HepG2 (cell line): ENCODE data around the gene SVOP. TPM values are rescaled to one million over a fixed set of nuclear protein-coding genes. Genes with fewer than 3 reads are reported as not detected.

ENCODE experiments used
- ATAC-seq: fragments of 200-7000 bp; cut with Tn5 transposase; 3 replicates; pipeline ENCODE4 v1.9.1; 2020; ENCODE audit warnings: mild to moderate bottlenecking, moderate library complexity
- BruUV-seq: library from RNA; stranded (reverse); fragments of 400-500 nt; replicated peaks from 2 replicates; lab custom pipeline; 2021; lab: Mats Ljungman, UMichigan
- CTCF ChIA-PET: fragments of 300-600 bp; formaldehyde crosslinking; extraction: SDS; loops from one replicate; lab custom pipeline; 2021; ENCODE audit warnings: low total read pairs, inconsistent platforms, low intra/inter-chr PET ratio; lab: Yijun Ruan, JAX
- POLR2A ChIA-PET: fragments of 350-600 bp; sonication (Branson Sonifier 250); formaldehyde crosslinking; loops from one replicate; lab custom pipeline; 2020; ENCODE audit warnings: antibody characterized with exemption, inconsistent platforms; lab: Yijun Ruan, JAX
- DNase-seq: peaks from one replicate; pipeline ENCODE4 v3.0.0-alpha.2; 2015; ENCODE audit warnings: low spot score
- FAIRE-seq: peaks from 3 replicates; lab custom pipeline; 2011; peaks lifted over from hg19 to GRCh38; lab: Jason Lieb, UNC
- H2AFZ ChIP-seq: one replicate; pipeline ENCODE4 v1.6.1; 2011; ENCODE audit warnings: low read length, inconsistent platforms
- H3K27ac ChIP-seq: fragments of 300-600 bp; 3 replicates; pipeline ENCODE4 v1.8.0; 2011; ENCODE audit warnings: mixed run types, mild to moderate bottlenecking, mixed read lengths, low read length, inconsistent platforms; ENCODE audit not compliant: insufficient read depth; ENCODE audit errors: extremely low read length
- H3K27me3 ChIP-seq, 2 experiments: fragments of 200-600 bp in 1 of 2; 2 replicates in 1 of 2; 3 replicates in 1 of 2; pipeline versions ENCODE4 v1.6.0 to v1.8.0; 2011; ENCODE audit warnings: low read length in 2 of 2, mild to moderate bottlenecking in 2 of 2, moderate library complexity in 2 of 2, inconsistent platforms in 1 of 2; ENCODE audit not compliant: insufficient read depth in 2 of 2, control insufficient read depth in 1 of 2
- H3K36me3 ChIP-seq, 2 experiments: fragments of 200-600 bp in 1 of 2; replicated peaks in 1 of 2; 2 replicates in 1 of 2; 3 replicates in 1 of 2; pipeline versions ENCODE4 v1.5.1 to v1.8.0; 2011; ENCODE audit warnings: low read length in 2 of 2, inconsistent platforms in 1 of 2; ENCODE audit not compliant: insufficient read depth in 2 of 2, control insufficient read depth in 1 of 2
- H3K4me1 ChIP-seq: 2 replicates; pipeline ENCODE4 v1.5.1; 2012; ENCODE audit warnings: low read length, inconsistent platforms; ENCODE audit not compliant: insufficient read depth
- H3K4me2 ChIP-seq: 2 replicates; pipeline ENCODE4 v1.6.0; 2011; ENCODE audit warnings: low read depth, low read length, inconsistent platforms
- H3K4me3 ChIP-seq, 3 experiments: fragments of 200-600 bp in 1 of 3; sonication (generic), shearing (Covaris generic) in 1 of 3; replicated peaks in 1 of 3; 2 replicates each; pipeline ENCODE4 v1.5.1; 2011 to 2016; ENCODE audit warnings: low read length in 3 of 3, inconsistent platforms in 2 of 3, low read depth in 2 of 3, mild to moderate bottlenecking in 2 of 3, control low read depth in 1 of 3, mixed read lengths in 1 of 3; ENCODE audit not compliant: insufficient read depth in 1 of 3
- H3K79me2 ChIP-seq: one replicate; pipeline ENCODE4 v1.6.1; 2011; ENCODE audit warnings: low read length, inconsistent platforms; ENCODE audit not compliant: insufficient read depth
- H3K9ac ChIP-seq: 2 replicates; pipeline ENCODE4 v1.6.0; 2011; ENCODE audit warnings: mild to moderate bottlenecking, low read depth, low read length, inconsistent platforms; ENCODE audit not compliant: insufficient read depth
- H3K9me3 ChIP-seq: 2 replicates; pipeline ENCODE4 v1.5.1; 2012; ENCODE audit warnings: mild to moderate bottlenecking, low read length
- H4K20me1 ChIP-seq: 2 replicates; pipeline ENCODE4 v1.6.0; 2011; ENCODE audit warnings: inconsistent platforms, mild to moderate bottlenecking, low read length, moderate library complexity; ENCODE audit not compliant: insufficient read depth
- CBX5 ChIP-seq: sonication (generic); formaldehyde crosslinking; IDR thresholded peaks from 2 replicates; pipeline ENCODE4 v1.4.0; 2020; ENCODE audit warnings: missing genetic modification reagents, borderline replicate concordance
- DMAP1 ChIP-seq: IDR thresholded peaks from 2 replicates; pipeline ENCODE4 v1.6.1; 2016
- GZF1 ChIP-seq: sonication (generic); formaldehyde crosslinking; IDR thresholded peaks from 2 replicates; pipeline ENCODE4 v1.5.1; 2020; ENCODE audit warnings: mild to moderate bottlenecking, missing genetic modification reagents
- RCOR2 ChIP-seq: IDR thresholded peaks from 2 replicates; pipeline ENCODE4 v1.6.1; 2016; ENCODE audit warnings: missing biosample characterization, missing genetic modification reagents
- RNF2 ChIP-seq: fragments of 450-650 bp; conservative IDR thresholded peaks from 2 replicates; pipeline ENCODE4 v1.6.1; 2016; ENCODE audit warnings: low read depth
- SOX6 ChIP-seq, 2 experiments: fragments of 450-650 bp in 1 of 2; sonication (generic) in 1 of 2; formaldehyde crosslinking in 1 of 2; IDR thresholded peaks; 2 replicates each; pipeline versions ENCODE4 v1.4.0 to v1.6.1; 2017 to 2020; ENCODE audit warnings: antibody characterized with exemption in 1 of 2, mild to moderate bottlenecking in 1 of 2, missing genetic modification reagents in 1 of 2
- ZBTB1 ChIP-seq: sonication (generic); formaldehyde crosslinking; IDR thresholded peaks from 2 replicates; pipeline ENCODE4 v1.4.0; 2020; ENCODE audit warnings: missing genetic modification reagents, borderline replicate concordance
- ZNF382 ChIP-seq: sonication (generic); formaldehyde crosslinking; IDR thresholded peaks from 2 replicates; pipeline ENCODE4 v1.5.0; 2020; ENCODE audit warnings: missing genetic modification reagents, mild to moderate bottlenecking, borderline replicate concordance
- ZNF619 ChIP-seq: sonication (generic); formaldehyde crosslinking; IDR thresholded peaks from 2 replicates; pipeline ENCODE4 v1.4.0; 2020; ENCODE audit warnings: mild to moderate bottlenecking, missing genetic modification reagents
- ZSCAN31 ChIP-seq: sonication (generic); formaldehyde crosslinking; IDR thresholded peaks from 2 replicates; pipeline ENCODE4 v1.5.0; 2020; ENCODE audit warnings: low read depth, mild to moderate bottlenecking, missing genetic modification reagents
- WGBS: methylation state at CpG from one replicate; pipeline ENCODE4 v1.1.6; 2017; ENCODE audit warnings: low lambda C conversion rate; 5-methylcytosine and 5-hydroxymethylcytosine counted together
- in situ Hi-C: cut with HindIII; loops from 2 replicates; pipeline ENCODE4 v1.10.0; 2017; ENCODE audit warnings: low pct_unique_long_range_greater_than_20kb; ENCODE audit not compliant: extremely low pct_ligation_motif_present
- intact Hi-C: fragments of 100-400 bp; cut with micrococcal nuclease; formaldehyde crosslinking; loops from one replicate; pipeline ENCODE4 v1.10.0; 2022; ENCODE audit not compliant: unreplicated experiment
- polyA plus RNA-seq, 8 experiments: library from polyadenylated mRNA; depleted of rRNA in 3 of 8; stranded (reverse) in 7 of 8; unstranded in 1 of 8; fragments of >200 nt; fragmentation: Illumina TruSeq in 4 of 8; extraction: Trizol in 4 of 8; gene quantifications; 2 replicates each; pipeline versions ENCODE4 v1.2.1 to v1.2.3, GENCODE V29; 2011 to 2016; ENCODE audit warnings: low read depth in 4 of 8, missing spikeins in 1 of 8, mixed read lengths in 1 of 8; ENCODE audit not compliant: insufficient read depth in 1 of 8
- total RNA-seq, 5 experiments: library from RNA; depleted of rRNA; stranded (reverse); fragments of >200 nt; fragmentation: Illumina TruSeq; extraction: Trizol; gene quantifications; 2 replicates each; pipeline ENCODE4 v1.2.3, GENCODE V29; 2016; ENCODE audit warnings: low read depth in 1 of 5
- TF ChIP-seq, protein P1 (sequence below): sonication (generic); formaldehyde crosslinking; conservative IDR thresholded peaks from 2 replicates; pipeline ENCODE4 v1.8.0; 2022; ENCODE audit warnings: mild to moderate bottlenecking, moderate library complexity, missing genetic modification reagents
- TF ChIP-seq, protein P2 (sequence below): sonication (generic); formaldehyde crosslinking; IDR thresholded peaks from 2 replicates; pipeline ENCODE4 v1.4.0; 2020; ENCODE audit warnings: low read depth, missing genetic modification reagents

Gene SVOP
- total and polyA plus RNA-seq, 2 of the 13 experiments (the other 11 are each of a cell fraction or from before 2014, with no cell fraction given): not detected

DNA sequence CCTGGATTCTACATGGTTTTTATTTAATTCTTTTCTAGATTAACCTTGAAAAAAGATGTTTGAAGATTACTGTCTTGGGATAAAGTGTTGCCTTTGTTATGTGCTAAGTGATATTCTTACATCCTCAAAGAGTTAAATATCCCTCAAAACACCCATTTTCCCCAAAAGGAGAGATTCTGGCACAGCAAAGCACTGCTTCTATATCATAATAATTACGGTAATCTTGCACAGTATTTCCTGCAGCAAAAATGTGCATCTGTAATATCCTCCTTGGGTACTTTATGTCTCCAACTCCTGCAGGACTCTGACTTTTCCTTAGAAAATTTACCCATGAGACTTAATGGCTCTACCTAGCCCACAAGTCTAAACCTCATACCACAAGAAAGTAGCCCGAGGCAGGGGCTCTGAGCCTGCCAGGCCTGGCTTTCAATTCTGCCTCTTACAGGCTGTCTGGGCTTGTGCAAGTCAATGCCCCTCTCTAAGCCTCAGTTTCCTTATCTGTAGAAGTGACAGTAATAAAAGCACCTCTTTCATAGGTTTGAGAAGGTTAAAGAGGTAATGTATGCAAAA lies 45.8 kb downstream of the SVOP start:
- Histone ChIP-seq H2AFZ (no peak overlapping the region), H4K20me1 (no peaks in the 10 kb centered on the region)
- TF ChIP-seq RCOR2 (CRISPR knock-in tag) (no peak), GZF1 (CRISPR knock-in tag) (peak; percentile 99)
- TF ChIP-seq, all 625 proteins: peak for 1
- Histone ChIP-seq H3K79me2 (no peaks in the 10 kb centered on the region), H3K9ac (no peak overlapping the region), H3K4me3 (no peak overlapping the region), H3K4me2 (no peak overlapping the region), H3K27me3 (no peaks in the 10 kb centered on the region; a peak in 2 of 5 replicates), H3K36me3 (no peaks in the 10 kb centered on the region), H3K4me1 (no peaks in the 10 kb centered on the region), H3K27ac (no peak overlapping the region), H3K9me3 (no peaks in the 10 kb centered on the region)
- intact Hi-C loops (no loop called here), in situ Hi-C loops (no loop called here)
- DNase-seq (no peak), ATAC-seq (no peak), FAIRE-seq (no peak)
- no TSS peak for BruUV-seq
- POLR2A ChIA-PET: no interaction called here
- 13% methylated on average over 2 of the region's 2 CpGs for WGBS
- CTCF ChIA-PET: no interaction called here

DNA sequence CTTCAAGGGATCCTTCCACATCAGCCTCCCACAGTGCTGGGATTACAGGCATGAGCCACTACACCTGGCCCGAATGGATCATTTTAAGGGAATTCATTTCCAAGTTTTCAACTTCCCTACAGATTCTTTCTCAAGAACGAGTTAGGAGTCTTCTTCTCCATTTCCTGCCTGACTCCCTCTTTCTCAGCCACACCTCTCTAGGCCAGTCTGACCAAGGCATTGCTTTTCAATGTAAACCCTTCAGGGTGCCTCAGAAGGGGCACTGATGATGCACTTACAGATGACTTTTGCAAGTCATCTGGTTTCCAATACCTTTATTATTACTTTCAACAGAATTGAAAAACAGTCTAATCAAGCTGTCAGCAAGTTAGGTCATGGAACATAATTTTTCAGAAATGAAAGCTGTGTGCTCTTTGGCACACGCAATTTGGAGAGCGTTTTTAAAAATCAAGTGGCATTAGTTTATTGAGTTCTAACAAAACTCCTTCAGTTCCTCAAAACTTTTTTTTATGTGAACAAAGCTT lies 47.2 kb downstream of the SVOP start:
- Histone ChIP-seq H3K4me3 (no peak overlapping the region), H3K9me3 (no peaks in the 10 kb centered on the region), H3K79me2 (no peaks in the 10 kb centered on the region), H3K9ac (no peak overlapping the region), H3K27ac (no peak overlapping the region), H3K27me3 (peaks cover 0 to 3% of the 10 kb centered on the region in 2 experiments; a peak in 2 of 5 replicates), H2AFZ (no peak overlapping the region), H3K4me2 (no peak overlapping the region), H3K36me3 (no peaks in the 10 kb centered on the region), H3K4me1 (no peaks in the 10 kb centered on the region), H4K20me1 (no peaks in the 10 kb centered on the region)
- ATAC-seq (no peak), FAIRE-seq (no peak), DNase-seq (no peak)
- ChIA-PET CTCF (no interaction called here), POLR2A (no interaction called here)
- in situ Hi-C loops (no loop called here), intact Hi-C loops (no loop called here)
- no TSS peak for BruUV-seq
- WGBS: 22% methylated on average over 4 of the region's 4 CpGs
- TF ChIP-seq, protein P1, sequence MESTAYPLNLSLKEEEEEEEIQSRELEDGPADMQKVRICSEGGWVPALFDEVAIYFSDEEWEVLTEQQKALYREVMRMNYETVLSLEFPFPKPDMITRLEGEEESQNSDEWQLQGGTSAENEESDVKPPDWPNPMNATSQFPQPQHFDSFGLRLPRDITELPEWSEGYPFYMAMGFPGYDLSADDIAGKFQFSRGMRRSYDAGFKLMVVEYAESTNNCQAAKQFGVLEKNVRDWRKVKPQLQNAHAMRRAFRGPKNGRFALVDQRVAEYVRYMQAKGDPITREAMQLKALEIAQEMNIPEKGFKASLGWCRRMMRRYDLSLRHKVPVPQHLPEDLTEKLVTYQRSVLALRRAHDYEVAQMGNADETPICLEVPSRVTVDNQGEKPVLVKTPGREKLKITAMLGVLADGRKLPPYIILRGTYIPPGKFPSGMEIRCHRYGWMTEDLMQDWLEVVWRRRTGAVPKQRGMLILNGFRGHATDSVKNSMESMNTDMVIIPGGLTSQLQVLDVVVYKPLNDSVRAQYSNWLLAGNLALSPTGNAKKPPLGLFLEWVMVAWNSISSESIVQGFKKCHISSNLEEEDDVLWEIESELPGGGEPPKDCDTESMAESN: no peak
- TF ChIP-seq ZBTB1 (no peak), DMAP1 (CRISPR knock-in tag) (no peak), RNF2 (no peak), SOX6 (IDR thresholded peaks at IDR 0.05) (no peak), SOX6 (CRISPR knock-in tag; IDR thresholded peaks at IDR 0.05) (no peak), ZSCAN31 (no peak), CBX5 (no peak), ZNF382 (no peak), ZNF619 (no peak)
- TF ChIP-seq, protein P2, sequence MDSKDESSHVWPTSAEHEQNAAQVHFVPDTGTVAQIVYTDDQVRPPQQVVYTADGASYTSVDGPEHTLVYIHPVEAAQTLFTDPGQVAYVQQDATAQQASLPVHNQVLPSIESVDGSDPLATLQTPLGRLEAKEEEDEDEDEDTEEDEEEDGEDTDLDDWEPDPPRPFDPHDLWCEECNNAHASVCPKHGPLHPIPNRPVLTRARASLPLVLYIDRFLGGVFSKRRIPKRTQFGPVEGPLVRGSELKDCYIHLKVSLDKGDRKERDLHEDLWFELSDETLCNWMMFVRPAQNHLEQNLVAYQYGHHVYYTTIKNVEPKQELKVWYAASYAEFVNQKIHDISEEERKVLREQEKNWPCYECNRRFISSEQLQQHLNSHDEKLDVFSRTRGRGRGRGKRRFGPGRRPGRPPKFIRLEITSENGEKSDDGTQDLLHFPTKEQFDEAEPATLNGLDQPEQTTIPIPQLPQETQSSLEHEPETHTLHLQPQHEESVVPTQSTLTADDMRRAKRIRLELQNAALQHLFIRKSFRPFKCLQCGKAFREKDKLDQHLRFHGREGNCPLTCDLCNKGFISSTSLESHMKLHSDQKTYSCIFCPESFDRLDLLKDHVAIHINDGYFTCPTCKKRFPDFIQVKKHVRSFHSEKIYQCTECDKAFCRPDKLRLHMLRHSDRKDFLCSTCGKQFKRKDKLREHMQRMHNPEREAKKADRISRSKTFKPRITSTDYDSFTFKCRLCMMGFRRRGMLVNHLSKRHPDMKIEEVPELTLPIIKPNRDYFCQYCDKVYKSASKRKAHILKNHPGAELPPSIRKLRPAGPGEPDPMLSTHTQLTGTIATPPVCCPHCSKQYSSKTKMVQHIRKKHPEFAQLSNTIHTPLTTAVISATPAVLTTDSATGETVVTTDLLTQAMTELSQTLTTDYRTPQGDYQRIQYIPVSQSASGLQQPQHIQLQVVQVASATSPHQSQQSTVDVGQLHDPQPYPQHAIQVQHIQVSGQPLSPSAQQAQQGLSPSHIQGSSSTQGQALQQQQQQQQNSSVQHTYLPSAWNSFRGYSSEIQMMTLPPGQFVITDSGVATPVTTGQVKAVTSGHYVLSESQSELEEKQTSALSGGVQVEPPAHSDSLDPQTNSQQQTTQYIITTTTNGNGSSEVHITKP: no peak
